GM12874 (cell line): Measurements from ENCODE around the gene ARHGEF26.

Experiments used
- TF ChIP-seq, protein P1 (sequence below): IDR thresholded peaks from 2 replicates; pipeline ENCODE4 v1.5.1; 2011; ENCODE audit warnings: low read depth, mild to moderate bottlenecking, control low read depth, low read length, moderate library complexity; ENCODE audit not compliant: insufficient read depth

ARHGEF26 gene

DNA sequence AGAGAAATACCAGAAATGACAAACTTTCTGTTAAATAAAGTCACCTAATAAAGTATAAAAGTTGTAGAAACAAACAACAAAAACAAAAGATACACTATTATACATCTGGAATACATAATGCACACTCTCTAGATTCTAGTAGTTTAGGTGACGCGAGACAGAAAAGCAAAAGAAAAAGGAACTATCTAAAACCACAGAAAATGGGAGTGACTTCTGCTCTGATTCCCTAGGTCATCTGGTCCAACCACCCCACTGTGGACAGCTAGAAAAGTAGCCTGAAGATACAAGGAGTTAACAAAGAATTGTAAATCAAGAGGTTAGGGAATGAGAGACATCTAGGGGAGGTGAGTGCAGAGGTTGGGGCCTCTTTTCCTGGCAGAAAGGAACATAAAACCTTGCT is 164.0 kb downstream of the ARHGEF26 start:
- TF ChIP-seq, protein P1, sequence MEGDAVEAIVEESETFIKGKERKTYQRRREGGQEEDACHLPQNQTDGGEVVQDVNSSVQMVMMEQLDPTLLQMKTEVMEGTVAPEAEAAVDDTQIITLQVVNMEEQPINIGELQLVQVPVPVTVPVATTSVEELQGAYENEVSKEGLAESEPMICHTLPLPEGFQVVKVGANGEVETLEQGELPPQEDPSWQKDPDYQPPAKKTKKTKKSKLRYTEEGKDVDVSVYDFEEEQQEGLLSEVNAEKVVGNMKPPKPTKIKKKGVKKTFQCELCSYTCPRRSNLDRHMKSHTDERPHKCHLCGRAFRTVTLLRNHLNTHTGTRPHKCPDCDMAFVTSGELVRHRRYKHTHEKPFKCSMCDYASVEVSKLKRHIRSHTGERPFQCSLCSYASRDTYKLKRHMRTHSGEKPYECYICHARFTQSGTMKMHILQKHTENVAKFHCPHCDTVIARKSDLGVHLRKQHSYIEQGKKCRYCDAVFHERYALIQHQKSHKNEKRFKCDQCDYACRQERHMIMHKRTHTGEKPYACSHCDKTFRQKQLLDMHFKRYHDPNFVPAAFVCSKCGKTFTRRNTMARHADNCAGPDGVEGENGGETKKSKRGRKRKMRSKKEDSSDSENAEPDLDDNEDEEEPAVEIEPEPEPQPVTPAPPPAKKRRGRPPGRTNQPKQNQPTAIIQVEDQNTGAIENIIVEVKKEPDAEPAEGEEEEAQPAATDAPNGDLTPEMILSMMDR, result no peak

DNA sequence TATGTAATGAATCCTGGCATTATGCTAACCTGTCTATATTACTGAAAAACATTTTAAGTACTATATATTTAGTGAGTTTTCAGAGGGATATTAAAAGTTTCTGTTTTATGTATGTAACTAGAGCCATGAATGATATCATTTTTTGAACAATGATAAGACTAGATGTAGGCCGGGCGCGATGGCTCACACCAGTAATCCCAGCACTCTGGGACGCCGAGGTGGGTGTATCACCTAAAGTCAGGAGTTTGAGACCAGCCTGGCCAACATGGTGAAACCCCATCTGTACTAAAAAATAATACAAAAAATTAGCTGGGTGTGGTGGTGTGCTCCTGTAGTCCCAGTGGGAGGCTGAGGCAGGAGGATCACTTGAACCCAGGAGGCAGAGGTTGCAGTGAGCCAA is 169.0 kb downstream of the ARHGEF26 start:
- TF ChIP-seq, protein P1, result no peak

DNA sequence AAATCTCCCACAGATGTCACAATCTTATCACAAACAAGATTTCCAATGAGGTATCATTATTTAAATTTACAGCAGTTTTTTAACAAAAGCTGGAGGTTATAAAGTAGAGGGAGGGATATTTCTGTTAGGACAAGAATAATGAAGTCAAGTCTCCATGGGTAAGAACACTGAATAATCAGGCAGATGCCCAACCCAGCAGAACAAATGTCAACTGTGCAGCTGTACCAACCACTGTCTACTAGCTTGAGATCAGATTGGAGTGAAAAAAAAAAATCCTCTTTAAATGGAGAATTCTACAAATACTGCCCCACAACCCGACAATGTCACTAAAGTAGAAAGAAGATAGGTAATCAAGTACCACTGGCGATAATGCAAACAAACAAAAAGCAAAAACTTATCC is 172.8 kb downstream of the ARHGEF26 start:
- TF ChIP-seq, protein P1, result no peak

DNA sequence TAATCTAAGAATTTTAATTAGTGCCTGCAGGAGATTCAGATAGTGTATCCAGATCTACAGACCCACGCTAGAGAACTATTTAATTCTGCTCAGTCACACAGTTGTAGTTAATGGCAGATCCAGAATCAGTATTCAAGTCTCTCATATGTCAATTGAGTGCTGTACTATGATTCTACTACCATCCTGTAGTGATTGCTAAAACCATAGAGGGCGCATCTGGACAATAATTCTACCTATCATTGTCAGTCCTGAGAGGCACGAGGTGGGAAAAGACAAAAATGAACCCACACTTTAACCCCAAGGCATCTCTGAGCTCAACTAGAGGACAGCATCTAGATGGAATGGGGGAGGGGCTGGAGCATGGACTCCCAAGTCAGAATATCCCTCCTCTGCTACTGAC is 180.4 kb downstream of the ARHGEF26 start:
- TF ChIP-seq, protein P1, result no peak

DNA sequence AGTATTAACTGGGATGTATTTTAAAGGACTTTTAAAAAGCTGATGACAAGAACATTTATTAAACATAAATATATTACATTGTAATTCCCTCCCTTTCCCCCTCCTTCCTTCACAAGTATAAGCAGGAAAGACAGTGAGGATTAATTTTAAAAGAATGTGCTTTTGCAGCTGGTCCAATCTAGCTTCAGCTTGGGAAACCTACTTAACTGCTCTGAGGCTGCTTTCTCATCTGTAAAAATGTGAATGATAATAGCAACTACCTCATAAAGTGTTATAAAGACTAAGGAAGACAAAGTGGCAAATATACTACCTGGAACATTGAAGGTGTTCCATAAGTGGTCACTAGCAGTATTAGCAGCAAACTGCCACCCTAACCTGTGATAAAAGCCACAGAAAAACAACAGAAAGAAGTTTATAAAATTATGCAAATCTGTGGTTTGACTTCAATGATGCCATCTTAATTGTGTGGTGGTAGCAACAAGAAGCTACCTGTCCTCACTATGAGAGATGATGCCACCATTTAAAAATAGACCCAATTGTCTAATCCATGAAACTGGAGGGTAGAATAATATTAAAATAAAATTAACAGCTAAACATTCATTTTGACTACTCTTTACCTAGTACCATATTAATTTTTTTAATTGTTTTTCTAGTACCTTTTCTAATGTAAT is 183.1 kb downstream of the ARHGEF26 start:
- TF ChIP-seq, protein P1, result no peak

DNA sequence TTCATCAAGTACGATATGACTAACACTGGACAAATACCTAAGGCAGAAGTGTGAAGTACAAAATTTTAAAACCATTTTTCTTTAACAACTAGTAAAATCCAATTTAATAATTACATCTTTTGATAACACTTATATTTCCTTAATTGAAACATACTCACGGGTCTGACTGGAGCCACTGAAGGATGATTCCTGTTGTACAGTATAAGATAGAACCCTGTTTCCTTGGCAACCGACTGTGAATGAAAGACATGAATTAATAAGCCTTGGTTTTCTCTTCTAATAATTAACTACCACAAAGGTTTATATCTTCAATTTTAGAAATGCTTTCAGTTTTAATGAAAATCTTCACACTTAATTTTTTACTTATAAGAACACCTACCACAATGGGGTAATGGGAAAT is 183.7 kb downstream of the ARHGEF26 start:
- TF ChIP-seq, protein P1, result no peak

DNA sequence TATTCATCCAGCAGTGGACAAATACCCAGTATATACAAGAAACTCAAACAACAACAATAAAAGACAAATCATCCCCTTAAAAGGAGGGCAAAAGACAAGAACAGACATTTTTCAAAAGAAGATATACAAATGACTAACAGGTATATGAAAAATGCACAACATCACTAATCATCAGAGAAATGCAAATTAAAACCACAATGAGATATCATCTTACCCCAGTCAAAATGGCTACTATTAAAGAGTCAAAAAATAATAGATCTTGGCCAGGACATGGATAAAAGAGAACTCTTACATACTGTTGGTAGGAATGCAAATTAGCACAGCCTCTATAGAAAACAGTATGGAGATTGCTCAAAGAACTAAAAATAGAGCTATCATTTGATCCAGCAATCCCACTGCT is 186.2 kb downstream of the ARHGEF26 start:
- TF ChIP-seq, protein P1, result no peak
